Renal pelvis (tissue), 4 donors: ENCODE data around the gene RIMBP2. TPM values are rescaled to one million over a fixed set of nuclear protein-coding genes. Genes with fewer than 3 reads are reported as not detected.

Experiments used
- DNase-seq: peaks from one replicate; pipeline ENCODE4 v3.0.0-alpha.2; 2013
- polyA plus RNA-seq, 3 donors: library from polyadenylated mRNA; unstranded; fragments of 120-200 nt; gene quantifications; one replicate each; pipeline ENCODE4 v1.2.1, GENCODE V29; 2013; ENCODE audit not compliant: insufficient read length in 3 of 3

The RIMBP2 gene
- polyA plus RNA-seq, 3 donors, result 16.2 to 24.9 (median 23.9) TPM

DNA sequence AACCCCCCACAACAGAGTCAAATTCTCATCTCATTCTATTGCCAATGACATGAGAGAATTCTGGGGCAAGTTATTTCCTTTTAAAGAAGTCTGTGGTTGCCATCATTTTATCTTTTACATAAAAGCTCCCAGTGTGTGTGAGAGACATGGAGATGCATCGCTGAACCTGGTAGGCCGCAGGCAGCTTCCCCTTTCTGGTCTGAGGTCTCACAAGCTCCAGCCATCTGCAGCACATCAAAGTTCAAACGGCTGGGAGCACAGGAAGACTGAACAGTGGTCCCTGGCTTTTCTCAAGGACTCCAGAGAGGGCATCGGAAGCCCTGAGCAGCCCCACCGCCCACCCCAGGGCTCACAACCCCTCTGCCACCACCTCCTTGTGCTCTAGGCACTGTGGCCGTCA is 141.7 kb downstream of the RIMBP2 start:
- DNase-seq, result no peak

- no peak for DNase-seq
These were observed 142.3 kb downstream of the RIMBP2 start for GRCh38 chr12:130573766-130574165.

DNA sequence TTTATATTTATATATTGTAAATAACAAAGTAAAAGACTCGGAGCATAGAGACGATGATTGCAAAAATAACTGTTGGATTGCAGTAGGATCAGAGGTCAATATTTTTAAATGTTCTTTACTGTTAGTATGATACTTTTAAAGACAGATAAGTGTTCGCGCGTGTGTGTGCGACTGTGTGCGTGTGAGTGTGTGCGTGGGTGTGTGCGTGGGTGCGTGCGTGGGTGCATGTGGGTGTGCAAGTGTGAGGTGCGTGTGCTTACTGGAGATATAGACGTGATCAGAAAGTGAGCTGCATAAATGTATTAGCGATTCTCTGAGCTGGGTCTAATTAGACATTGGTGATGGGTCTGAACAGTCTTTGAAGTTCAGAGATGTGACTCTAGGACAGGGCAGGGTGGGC is 142.9 kb downstream of the RIMBP2 start:
- no peak for DNase-seq

DNA sequence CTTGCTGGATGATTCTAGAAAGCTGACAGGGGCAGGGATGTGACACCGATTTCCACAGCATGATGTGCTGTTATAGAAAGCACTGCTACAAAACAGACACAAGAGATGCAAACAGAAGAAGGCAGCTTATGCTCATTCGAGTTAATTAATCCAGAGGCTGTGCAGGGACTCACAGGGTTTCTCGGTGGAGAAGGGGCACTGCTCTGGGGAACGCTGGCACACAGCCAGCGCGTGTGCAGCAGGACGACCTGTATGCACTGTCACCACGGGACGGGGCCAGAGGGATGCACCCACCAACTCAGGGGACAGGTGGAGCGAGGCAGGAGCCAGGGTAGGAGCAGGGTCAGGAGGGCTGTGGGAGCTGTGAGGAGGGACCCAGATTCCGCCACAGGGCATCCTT is 143.5 kb downstream of the RIMBP2 start:
- DNase-seq, result no peak

DNA sequence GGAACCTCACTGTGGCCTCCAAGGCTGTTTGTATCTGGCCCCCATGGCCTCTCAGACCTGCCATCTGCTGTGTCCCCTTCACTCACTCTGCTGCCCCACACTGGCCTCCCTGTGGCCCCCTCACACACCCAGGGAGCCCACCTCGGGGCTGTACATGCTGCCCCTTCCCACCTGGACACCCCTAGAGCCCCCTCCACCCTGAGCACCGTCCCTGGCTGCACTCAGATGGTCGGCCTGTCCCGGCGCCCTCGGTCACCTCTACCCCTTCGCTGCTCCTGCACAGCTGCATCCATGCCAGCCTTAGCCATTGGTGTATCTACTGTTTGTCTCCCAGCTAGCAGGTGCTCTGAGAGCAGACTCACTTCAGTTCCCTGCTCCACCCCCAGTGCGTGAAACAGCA is 144.4 kb downstream of the RIMBP2 start:
- no peak for DNase-seq

GRCh38 chr12:130571089-130571488 is 145.0 kb downstream of the RIMBP2 start:
- no peak for DNase-seq

DNA sequence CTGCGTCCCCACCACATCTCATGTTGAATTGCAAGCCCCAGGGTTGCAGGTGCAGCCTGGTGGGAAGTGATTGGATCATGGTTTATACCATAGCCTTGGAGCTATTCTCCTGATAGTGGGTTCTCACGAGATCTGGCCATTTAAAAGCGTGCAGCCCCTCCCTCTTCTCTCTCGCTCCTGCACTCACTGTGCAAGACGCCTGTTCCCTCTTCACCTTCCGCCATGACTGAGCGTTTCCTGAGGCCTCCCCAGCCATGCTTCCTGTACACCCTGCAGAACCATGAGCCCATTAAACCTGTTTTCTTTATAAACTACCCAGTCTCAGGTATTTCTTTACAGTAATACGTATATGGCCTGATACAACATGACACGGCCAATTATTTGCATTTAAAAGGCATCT is 146.6 kb downstream of the RIMBP2 start:
- no peak for DNase-seq

DNA sequence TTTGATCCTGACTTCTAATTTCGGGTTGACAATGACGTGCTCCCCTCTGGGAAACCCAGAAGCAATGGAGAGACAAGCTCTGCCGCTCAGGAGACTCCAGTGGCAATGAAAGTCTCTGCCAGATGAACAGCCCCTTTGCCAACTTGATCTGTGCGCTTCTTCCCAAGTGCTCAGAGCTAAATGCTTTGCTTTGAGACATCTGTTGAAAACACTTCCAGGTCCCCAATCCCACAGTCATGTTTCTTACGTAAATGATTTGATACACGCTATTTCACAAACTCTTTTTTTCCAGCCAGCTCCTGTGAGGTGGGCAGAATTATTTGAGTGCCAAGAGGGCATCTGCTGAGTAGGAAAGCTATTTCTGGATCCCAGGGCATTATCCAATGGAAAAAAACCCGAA is 147.6 kb downstream of the RIMBP2 start:
- no peak for DNase-seq

- no peak for DNase-seq
These were observed 148.1 kb downstream of the RIMBP2 start for GRCh38 chr12:130568041-130568440.

DNA sequence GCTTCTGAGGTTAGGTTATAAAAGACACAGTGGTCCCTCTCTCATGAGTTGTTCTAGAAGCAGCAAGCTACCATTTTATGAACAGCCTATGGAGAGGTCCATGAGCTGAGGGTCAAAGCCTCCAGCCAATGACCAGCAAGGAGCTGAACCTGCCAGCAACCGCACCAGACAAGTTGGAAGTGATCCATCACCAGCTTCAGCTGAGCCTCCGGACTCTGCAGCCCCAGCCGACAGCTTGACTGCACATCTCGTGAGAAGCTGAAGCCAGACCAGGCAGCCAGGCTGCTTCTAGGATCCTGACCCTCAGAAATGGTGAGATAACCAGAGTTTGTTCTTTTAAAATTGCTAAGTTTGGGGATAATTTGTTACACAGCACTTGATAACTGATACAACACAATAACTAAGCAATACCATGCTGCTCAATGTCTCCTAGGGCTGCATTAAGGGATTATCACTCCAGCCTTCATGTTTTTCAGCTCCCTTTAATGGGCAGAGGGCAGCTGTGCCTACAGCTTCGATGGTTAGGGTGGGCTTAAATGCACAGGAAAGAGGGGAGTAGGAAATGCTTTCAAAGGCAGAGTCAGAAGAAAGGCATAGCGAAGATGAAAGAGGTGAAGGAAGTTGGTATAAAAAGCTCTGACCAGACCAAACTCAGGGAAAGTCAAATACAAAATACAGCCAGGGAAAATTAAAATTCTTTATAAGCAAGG is 149.5 kb downstream of the RIMBP2 start:
- no peak for DNase-seq

GRCh38 chr12:130565189-130565588 is 150.9 kb downstream of the RIMBP2 start:
- DNase-seq, result no peak

DNA sequence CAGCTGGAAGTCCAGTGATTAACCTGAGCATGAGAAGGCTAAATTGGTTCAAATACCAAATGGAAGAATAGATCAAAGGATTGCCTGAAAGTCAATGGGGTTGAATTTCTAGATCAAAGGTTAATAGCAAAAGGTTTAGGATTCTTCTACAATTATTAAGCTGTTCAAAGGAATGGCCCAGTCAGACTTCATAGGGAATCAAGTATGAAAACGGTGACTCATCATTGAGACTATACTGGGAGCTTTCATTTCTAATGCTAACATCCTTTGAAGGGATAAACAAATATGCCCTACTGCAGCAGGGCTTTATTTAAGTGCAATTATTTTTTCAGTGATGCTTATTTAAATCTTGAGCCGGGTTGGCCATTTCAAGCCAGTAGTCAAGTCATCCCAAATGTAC is 152.8 kb downstream of the RIMBP2 start:
- DNase-seq, result no peak

GRCh38 chr12:130562716-130563115 is 153.4 kb downstream of the RIMBP2 start:
- no peak for DNase-seq

DNA sequence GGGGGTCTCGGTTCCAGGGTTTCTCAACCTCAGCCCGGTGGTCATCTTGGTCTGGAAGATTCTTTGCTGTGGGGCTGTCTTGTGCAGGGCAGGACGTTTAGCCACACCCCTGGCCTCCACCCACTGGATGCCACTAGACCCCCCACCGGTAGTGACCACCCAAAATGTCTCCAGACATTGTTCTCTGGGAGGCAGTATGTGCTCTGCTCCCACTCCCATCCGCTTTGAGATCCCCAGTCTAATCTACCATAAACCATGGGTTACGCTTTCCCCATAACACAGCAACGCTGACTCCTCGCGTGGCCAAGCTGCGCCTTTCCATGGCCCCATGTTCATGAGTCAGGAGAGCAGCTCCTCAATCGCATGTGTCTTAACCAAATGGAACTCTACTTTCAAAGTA is 155.8 kb downstream of the RIMBP2 start:
- no peak for DNase-seq

- no peak for DNase-seq
These were observed 156.3 kb downstream of the RIMBP2 start for GRCh38 chr12:130559806-130560205.

DNA sequence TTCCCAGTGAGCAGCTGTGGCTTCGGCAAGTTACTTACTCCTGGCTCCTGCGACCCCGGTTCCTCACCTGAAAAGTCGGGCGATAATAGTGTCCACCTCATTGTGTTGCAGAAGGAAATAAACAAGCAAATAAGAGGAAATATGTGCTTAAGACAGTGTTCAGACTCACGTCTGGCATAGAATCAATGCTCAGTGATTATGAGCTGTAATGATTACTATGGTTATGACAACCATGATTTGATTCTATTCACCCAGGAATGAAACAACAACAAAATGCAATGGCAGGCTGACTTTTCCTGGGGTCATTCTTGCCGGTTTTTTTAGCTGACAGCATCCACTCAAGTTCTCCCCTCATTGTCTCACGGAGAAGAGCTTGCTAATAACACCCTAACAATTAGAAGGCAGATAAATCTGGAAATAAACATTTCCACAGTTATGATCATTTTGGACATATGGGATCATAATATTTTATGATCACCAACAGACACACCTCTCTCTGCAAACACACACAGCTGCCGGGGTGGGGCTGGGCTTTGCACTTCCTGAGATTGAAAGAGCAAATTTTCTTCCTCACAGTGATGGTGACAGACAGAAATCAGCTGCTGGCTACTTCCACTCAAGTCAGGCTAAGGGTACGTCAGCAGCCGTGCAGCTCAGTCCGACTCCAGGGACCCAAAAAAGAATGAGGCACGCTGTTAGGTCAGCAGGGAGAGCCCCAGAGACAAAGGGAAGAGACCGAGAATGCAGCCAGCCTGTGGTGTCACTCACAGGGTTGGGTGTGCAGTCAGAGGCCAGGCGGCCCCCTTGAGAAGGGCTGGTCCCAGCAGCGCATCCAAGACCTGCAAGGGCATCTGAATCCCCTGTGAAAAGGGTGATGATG is 158.0 kb downstream of the RIMBP2 start:
- no peak for DNase-seq

DNA sequence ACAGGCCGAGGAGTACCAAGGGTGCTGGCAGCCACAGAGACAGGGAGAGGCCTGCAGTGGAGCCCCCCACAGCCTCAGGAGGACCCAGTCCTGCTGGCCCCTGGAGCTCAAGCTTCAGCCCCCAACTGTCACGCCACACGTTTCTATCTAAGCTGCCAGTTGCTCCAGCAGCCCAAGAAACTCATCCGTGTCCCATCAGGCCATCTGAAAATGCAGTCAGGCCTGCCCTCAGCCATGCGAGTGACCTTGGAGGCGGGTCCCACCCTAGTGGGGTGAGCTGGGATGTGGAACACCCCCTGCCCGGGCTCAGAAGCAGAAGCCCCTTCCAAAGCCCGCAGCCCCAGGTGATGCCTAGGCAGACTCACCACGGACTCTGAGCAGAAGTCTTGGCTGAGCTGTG is 158.9 kb downstream of the RIMBP2 start:
- no peak for DNase-seq

DNA sequence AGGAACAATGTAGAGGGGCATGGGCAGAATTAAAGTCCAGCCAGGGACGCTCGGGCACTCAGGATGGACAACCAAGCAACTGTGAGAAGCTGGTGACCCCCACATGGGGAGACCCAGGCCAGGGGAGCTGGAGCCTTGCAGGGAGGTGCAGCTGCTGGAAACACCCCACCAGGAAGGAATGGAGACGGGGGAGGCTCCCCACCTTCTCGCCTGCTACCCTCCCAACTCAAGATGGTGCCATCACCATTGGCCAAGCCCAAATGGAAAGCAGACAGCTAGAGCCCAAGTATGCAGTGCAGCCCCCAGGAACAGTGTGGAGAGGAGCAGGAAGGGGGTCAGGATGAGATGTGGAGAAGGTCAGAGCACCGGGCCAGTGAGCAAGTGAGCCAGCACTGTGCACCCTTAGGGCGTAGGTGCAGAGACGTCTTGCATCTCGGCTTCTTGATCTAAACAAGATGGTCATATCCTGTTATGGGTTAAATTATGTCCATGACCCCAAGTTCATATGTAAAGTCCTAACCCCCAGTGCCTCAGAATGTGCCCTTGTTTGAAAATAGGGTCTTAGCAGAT is 159.5 kb downstream of the RIMBP2 start:
- DNase-seq, result no peak

DNA sequence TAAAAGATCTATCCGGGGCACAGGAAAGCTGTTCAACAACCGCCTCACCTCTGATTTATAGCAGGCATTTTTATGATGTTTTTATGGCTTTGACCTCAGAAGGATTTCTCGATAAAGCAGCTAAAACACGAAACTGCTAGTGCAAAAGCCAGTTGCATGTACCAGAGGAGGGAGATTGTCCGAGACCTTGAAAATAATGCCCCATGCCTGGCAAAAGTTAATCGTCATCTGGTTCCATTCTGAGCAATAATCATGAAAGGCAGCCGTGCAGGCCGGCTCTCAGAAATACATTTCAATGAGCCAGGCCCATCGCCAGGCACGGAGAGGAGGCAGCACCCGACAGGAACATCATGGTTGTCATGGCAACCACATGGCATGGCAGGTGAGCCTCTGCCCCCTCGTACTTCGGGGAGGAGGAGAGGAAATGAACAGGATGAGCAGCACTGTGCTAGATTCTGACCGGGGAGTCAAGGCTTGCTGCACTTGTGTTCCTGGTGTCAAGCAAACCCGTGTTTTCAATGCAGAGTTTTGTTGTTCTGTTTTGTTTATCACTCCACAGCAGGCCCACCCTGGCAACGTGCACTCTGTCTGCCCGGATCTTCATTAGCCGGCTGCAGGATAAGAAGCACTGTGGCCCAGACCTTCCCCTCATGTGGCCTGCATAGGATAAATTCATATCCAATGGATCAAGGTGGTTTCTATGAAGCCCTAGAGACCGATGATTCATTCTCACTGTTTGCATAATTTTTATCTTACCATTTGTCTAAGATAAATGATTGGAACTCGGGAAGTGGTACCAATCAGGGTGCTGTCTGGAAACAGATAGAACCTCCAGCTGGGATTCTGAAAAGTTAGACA is 160.2 kb downstream of the RIMBP2 start:
- DNase-seq, result no peak

GRCh38 chr12:130555221-130555620 is 160.9 kb downstream of the RIMBP2 start:
- no peak for DNase-seq

DNA sequence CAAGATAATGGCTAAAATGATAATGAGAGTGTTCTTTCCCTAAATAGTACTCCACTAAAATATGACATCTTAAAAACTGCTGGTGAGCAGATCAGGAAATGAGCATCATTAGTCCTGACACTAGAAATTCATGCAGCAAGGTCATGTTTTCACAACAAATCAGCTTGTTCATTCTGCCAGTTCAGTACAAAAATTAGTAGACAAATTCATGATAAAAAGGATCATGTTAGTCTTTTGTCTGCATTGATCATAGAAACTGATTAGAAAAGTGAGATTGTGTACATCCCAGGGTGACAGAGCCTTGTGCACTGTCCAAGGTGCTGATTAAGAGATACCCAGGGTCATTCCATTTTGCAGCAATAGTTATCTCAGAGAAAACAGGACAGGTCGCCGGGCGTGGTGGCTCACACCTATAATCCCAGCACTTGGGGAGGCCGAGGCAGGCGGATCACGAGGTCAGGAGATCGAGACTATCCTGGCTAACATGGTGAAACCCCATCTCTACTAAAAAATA is 163.6 kb downstream of the RIMBP2 start:
- DNase-seq, result peak; percentile 28

DNA sequence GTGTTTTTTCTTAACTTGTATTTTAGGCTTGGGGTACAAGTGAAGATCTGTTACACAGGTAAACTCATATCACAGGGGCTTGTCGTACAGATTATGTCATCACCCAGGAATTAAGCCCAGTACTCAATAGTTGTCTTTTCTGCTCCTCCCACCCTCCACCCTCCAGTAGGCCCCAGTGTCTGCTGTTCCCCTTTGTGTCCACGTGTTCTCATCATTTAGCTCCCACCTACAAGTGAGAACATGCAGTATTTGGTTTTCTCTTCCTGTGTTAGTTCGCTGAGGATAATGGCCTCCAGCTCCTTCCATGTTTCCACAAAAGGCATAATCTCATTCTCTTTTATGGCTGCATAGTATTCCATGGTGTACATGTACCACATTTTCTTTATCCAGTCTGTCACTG is 166.7 kb downstream of the RIMBP2 start:
- DNase-seq, result no peak
